Activated CD4-positive, alpha-beta T cell treated with anti-CD3 and anti-CD28 coated beads for 1 hour (primary cell): ENCODE results near the gene ARSB.

Experiments
- DNase-seq: peaks from one replicate; pipeline ENCODE4 v3.0.0-alpha.2; 2020

The ARSB gene

GRCh38 chr5:78799266-78800017, 185.7 kb downstream of the ARSB start:
- DNase-seq: no peak

GRCh38 chr5:78798673-78799029, 186.5 kb downstream of the ARSB start:
- no peak for DNase-seq

GRCh38 chr5:78797936-78798672, 187.0 kb downstream of the ARSB start:
- no peak for DNase-seq

- no peak for DNase-seq
Measured at GRCh38 chr5:78795757-78796156, 189.4 kb downstream of the ARSB start.

GRCh38 chr5:78794693-78795215, 190.4 kb downstream of the ARSB start:
- DNase-seq: no peak

GRCh38 chr5:78793907-78794662, 191.0 kb downstream of the ARSB start:
- DNase-seq: no peak

GRCh38 chr5:78792345-78793055, 192.6 kb downstream of the ARSB start:
- DNase-seq: no peak

- DNase-seq: no peak
Measured at GRCh38 chr5:78791501-78792100, 193.5 kb downstream of the ARSB start.

GRCh38 chr5:78787783-78788182, 197.3 kb downstream of the ARSB start:
- DNase-seq: no peak

- DNase-seq: no peak
Measured at GRCh38 chr5:78785454-78785853, 199.7 kb downstream of the ARSB start.

- no peak for DNase-seq
Measured at GRCh38 chr5:78783434-78784130, 201.5 kb downstream of the ARSB start.

GRCh38 chr5:78782728-78783127, 202.4 kb downstream of the ARSB start:
- DNase-seq: no peak

GRCh38 chr5:78781611-78782286, 203.4 kb downstream of the ARSB start:
- no peak for DNase-seq

- DNase-seq: no peak
Measured at GRCh38 chr5:78779771-78780616, 205.1 kb downstream of the ARSB start.

GRCh38 chr5:78779262-78779661, 205.8 kb downstream of the ARSB start:
- no peak for DNase-seq

- DNase-seq: no peak
Measured at GRCh38 chr5:78778538-78778937, 206.6 kb downstream of the ARSB start.

GRCh38 chr5:78777901-78778300, 207.2 kb downstream of the ARSB start:
- no peak for DNase-seq

- no peak for DNase-seq
Measured at GRCh38 chr5:78776637-78777036, 208.5 kb downstream of the ARSB start.

- no peak for DNase-seq
Measured at GRCh38 chr5:78773655-78774054, 211.5 kb downstream of the ARSB start.
